Measurements from ENCODE around the gene RFESD. TPM values are rescaled to one million over a fixed set of nuclear protein-coding genes. Genes with fewer than 3 reads are reported as not detected.

RFESD gene
- polyA plus RNA-seq, 3 donors = 0.15 to 1.4 (median 0.24) TPM

- Histone ChIP-seq H3K36me3 (replicated peaks in 1 of 2; ENCODE audit: control insufficient read depth in 1 of 2, insufficient read depth in 2 of 2, low read length in 2 of 2) (no peaks in the 10 kb centered on the region), H2AFZ (ENCODE audit: insufficient read depth, low read depth, low read length, poor library complexity, severe bottlenecking) (no peak overlapping the region), H3K27ac (ENCODE audit: low read depth in 1 of 2, low read length in 2 of 2) (no peak overlapping the region), H3K9ac (ENCODE audit: insufficient read depth, low read length, poor library complexity, severe bottlenecking) (no peak overlapping the region), H3K27me3 (ENCODE audit: control insufficient read depth in 2 of 2, insufficient read depth in 2 of 2, low read length in 2 of 2) (peaks cover 17 to 25% of the 10 kb centered on the region in 2 donors), H3K9me3 (replicated peaks in 1 of 2; ENCODE audit: control insufficient read depth in 1 of 2, insufficient read depth in 1 of 2, low read length in 2 of 2) (peaks cover 0 to 6% of the 10 kb centered on the region in 2 donors), H3K4me3 (replicated peaks in 1 of 3; ENCODE audit: low read depth in 2 of 3, low read length in 3 of 3) (no peak overlapping the region), H3K4me1 (ENCODE audit: control insufficient read depth in 1 of 2, insufficient read depth in 2 of 2, low read length in 2 of 2) (peaks cover 20 to 30% of the 10 kb centered on the region in 2 donors), H3K79me2 (ENCODE audit: insufficient read depth, low read length) (no peaks in the 10 kb centered on the region), H3K4me2 (replicated peaks; ENCODE audit: extremely low read depth, low read length, poor library complexity, severe bottlenecking) (no peak overlapping the region), H4K20me1 (ENCODE audit: insufficient read depth, low read length) (no peaks in the 10 kb centered on the region)
- no peak for TF ChIP-seq CTCF (IDR thresholded peaks at IDR 0.05)
- H3K36me3 Mint-ChIP-seq = no peaks in the 10 kb centered on the region
- peaks cover 2 to 15% (median 8%) of the 10 kb centered on the region in 7 donors for H3K9me3 Mint-ChIP-seq
- 92% methylated on average over 2 of the region's 5 CpGs for WGBS (ENCODE audit: insufficient coverage)
- DNase-seq = no peak
- peak overlapping the region in 1 of 7 donors; percentile 65 for H3K27ac Mint-ChIP-seq
- H3K4me3 Mint-ChIP-seq = no peak overlapping the region
- peaks cover 24% of the 10 kb centered on the region for H3K4me1 Mint-ChIP-seq
- intact Hi-C loops (cut with micrococcal nuclease) = no loop called here
- peaks cover 20 to 34% (median 24%) of the 10 kb centered on the region in 3 donors for H3K27me3 Mint-ChIP-seq (ENCODE audit: low read depth in 3 of 3)
These were observed 29.5 kb upstream of the RFESD start for GRCh38 chr5:95617057-95617456.

DNA sequence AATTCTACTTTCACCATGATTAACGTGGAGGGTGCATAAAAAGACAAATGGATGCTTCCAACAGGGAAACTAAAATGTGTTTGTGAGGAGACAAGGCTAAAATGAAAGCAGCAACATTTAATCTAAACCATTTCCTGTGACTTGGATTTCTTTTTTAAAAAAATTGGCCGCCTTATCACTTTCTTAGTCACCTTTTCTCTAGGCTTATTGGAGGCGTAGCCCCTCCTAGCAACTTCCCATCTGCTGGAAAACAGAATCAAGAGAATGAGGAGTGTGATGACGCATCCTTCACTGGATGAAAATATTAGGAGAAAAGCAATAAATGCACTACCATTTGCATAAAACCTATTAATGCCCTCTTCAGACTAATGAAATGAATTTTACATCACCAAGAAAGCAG, 27.5 kb upstream of the RFESD start:
- H3K27me3 Mint-ChIP-seq (ENCODE audit: low read depth in 3 of 3) = peaks cover 22 to 34% (median 24%) of the 10 kb centered on the region in 3 donors
- Histone ChIP-seq H3K36me3 (replicated peaks in 1 of 2; ENCODE audit: control insufficient read depth in 1 of 2, insufficient read depth in 2 of 2, low read length in 2 of 2) (no peaks in the 10 kb centered on the region), H2AFZ (ENCODE audit: insufficient read depth, low read depth, low read length, poor library complexity, severe bottlenecking) (peak overlapping the region; percentile 88), H3K9me3 (replicated peaks in 1 of 2; ENCODE audit: control insufficient read depth in 1 of 2, insufficient read depth in 1 of 2, low read length in 2 of 2) (no peaks in the 10 kb centered on the region), H3K4me3 (replicated peaks in 1 of 3; ENCODE audit: low read depth in 2 of 3, low read length in 3 of 3) (peak overlapping the region in 1 of 3 experiments; percentile 81), H4K20me1 (ENCODE audit: insufficient read depth, low read length) (no peaks in the 10 kb centered on the region), H3K4me2 (replicated peaks; ENCODE audit: extremely low read depth, low read length, poor library complexity, severe bottlenecking) (peak overlapping the region; percentile 99), H3K4me1 (ENCODE audit: control insufficient read depth in 1 of 2, insufficient read depth in 2 of 2, low read length in 2 of 2) (peaks cover 25 to 38% of the 10 kb centered on the region in 2 donors), H3K9ac (ENCODE audit: insufficient read depth, low read length, poor library complexity, severe bottlenecking) (no peak overlapping the region), H3K79me2 (ENCODE audit: insufficient read depth, low read length) (no peaks in the 10 kb centered on the region), H3K27me3 (ENCODE audit: control insufficient read depth in 2 of 2, insufficient read depth in 2 of 2, low read length in 2 of 2) (peaks cover 22 to 25% of the 10 kb centered on the region in 2 donors), H3K27ac (ENCODE audit: low read depth in 1 of 2, low read length in 2 of 2) (no peak overlapping the region)
- TF ChIP-seq CTCF (IDR thresholded peaks at IDR 0.05) = no peak
- intact Hi-C loops (cut with micrococcal nuclease) = no loop called here
- peaks cover 32% of the 10 kb centered on the region for H3K4me1 Mint-ChIP-seq
- no peak for DNase-seq
- H3K36me3 Mint-ChIP-seq = no peaks in the 10 kb centered on the region
- H3K27ac Mint-ChIP-seq = no peak overlapping the region
- WGBS (ENCODE audit: insufficient coverage) = no CpG with 5 or more reads among the region's 4 CpGs
- H3K9me3 Mint-ChIP-seq = peaks cover 0 to 3% (median 0%) of the 10 kb centered on the region in 7 donors
- peak overlapping the region; percentile 89 to 98 for H3K4me3 Mint-ChIP-seq
